ENCODE results near the gene GNG7. TPM values are rescaled to one million over a fixed set of nuclear protein-coding genes. Genes with fewer than 3 reads are reported as not detected.
"Not testable (repeated sequence)": the region's sequence is repeated elsewhere in the genome, so short reads cannot be mapped to it uniquely, and the experiment has no call there.

GNG7 gene
- total and polyA plus RNA-seq, 10 of the 15 experiments (the other 5 are each of a cell fraction or from before 2014, with no cell fraction given): 1.9 to 13.6 (median 6.5) TPM

DNA sequence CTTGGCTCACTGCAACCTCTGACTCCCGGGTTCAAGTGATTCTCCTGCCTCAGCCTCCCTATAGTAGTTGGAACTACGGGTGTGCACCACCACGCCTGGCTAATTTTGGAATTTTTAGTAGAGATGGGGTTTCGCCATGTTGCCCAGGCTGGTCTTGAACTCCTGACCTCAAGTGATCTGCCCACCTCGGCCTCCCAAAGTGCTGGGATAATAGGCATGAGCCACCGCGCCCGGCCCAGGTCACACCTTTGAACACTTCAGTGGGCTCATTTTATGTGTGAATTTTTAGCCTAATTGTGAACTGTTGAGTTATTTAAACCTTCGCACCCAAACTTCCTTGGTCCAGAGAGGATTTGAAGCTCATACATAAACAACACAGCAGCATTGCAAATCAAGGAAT is 138.9 kb downstream of the GNG7 start:
- H3K36me3 ChIP-seq (ENCODE audit: control insufficient read depth in 2 of 2, insufficient read depth in 2 of 2, low read length in 1 of 2); FAIRE-seq; H3K4me2 ChIP-seq (ENCODE audit: control insufficient read depth, insufficient read depth); H3K27me3 ChIP-seq (replicated peaks in 1 of 2; ENCODE audit: control insufficient read depth in 2 of 2, insufficient read depth in 2 of 2, low read length in 1 of 2); ATAC-seq; intact Hi-C loops (cut with micrococcal nuclease; ENCODE audit: unreplicated experiment); H3K9me3 ChIP-seq (replicated peaks; ENCODE audit: control insufficient read depth, insufficient read depth, low read length); DNase-seq (ENCODE audit: low read depth, low spot score); H4K20me1 ChIP-seq (ENCODE audit: control insufficient read depth, insufficient read depth); H3K79me2 ChIP-seq (ENCODE audit: control insufficient read depth, insufficient read depth, low read length); in situ Hi-C loops (cut with MboI); BruUV-seq (replicated peaks); H2AFZ ChIP-seq (ENCODE audit: control insufficient read depth, low read depth, low read length); H3K9ac ChIP-seq (ENCODE audit: control insufficient read depth, insufficient read depth, low read length); H3K4me3 ChIP-seq: not testable (repeated sequence)
- ChIA-PET SMC1A (ENCODE audit: uncharacterized antibody, unreplicated experiment) (interaction anchor here (0.8 to 4.0 kb wide), 5 partner anchors 17 to 85 kb away, joined by 3 to 43 read pairs (median 4); no protein-coding TSS in a partner anchor), CTCF (interaction anchor here (0.8 to 4.1 kb wide), 4 partner anchors 16 to 48 kb away, joined by 3 to 49 read pairs (median 4); no protein-coding TSS in a partner anchor), RAD21 (ENCODE audit: unreplicated experiment) (interaction anchor here (0.7 to 4.1 kb wide), 4 partner anchors 34 to 87 kb away, joined by 3 to 67 read pairs (median 4); partner anchors contain the start of gene GADD45B), POLR2A (interaction anchor here (1.0 to 3.2 kb wide), 3 partner anchors 14 to 32 kb away, joined by 3 to 30 read pairs (median 3); no protein-coding TSS in a partner anchor)
- Histone ChIP-seq H3K27ac (ENCODE audit: control insufficient read depth, insufficient read depth) (peak overlapping the region; percentile 46), H3K4me1 (ENCODE audit: control insufficient read depth, insufficient read depth, low read length) (peaks cover 17% of the 10 kb centered on the region)
- WGBS (ENCODE audit: insufficient coverage, insufficient replicate concordance, low lambda C conversion rate, missing lambda C conversion rate): 87% methylated on average over 9 of the region's 9 CpGs

GRCh38 chr19:2561895-2562294 is 140.6 kb downstream of the GNG7 start:
- FAIRE-seq (peak; percentile 79), ATAC-seq (peak; percentile 89), DNase-seq (ENCODE audit: low read depth, low spot score) (peak; percentile 92)
- BruUV-seq (replicated peaks): no TSS peak
- Histone ChIP-seq H2AFZ (ENCODE audit: control insufficient read depth, low read depth, low read length) (peak overlapping the region; percentile 46), H3K4me2 (ENCODE audit: control insufficient read depth, insufficient read depth) (peak overlapping the region; percentile 99), H3K27ac (ENCODE audit: control insufficient read depth, insufficient read depth) (peak overlapping the region; percentile 98), H3K9me3 (replicated peaks; ENCODE audit: control insufficient read depth, insufficient read depth, low read length) (no peaks in the 10 kb centered on the region), H3K4me1 (ENCODE audit: control insufficient read depth, insufficient read depth, low read length) (peaks cover 28% of the 10 kb centered on the region), H3K4me3 (peak overlapping the region; percentile 61), H3K79me2 (ENCODE audit: control insufficient read depth, insufficient read depth, low read length) (no peaks in the 10 kb centered on the region; the same call in 1 of the 2 replicates), H3K36me3 (ENCODE audit: control insufficient read depth in 2 of 2, insufficient read depth in 2 of 2, low read length in 1 of 2) (no peaks in the 10 kb centered on the region), H3K9ac (ENCODE audit: control insufficient read depth, insufficient read depth, low read length) (peak overlapping the region; percentile 94), H4K20me1 (ENCODE audit: control insufficient read depth, insufficient read depth) (no peaks in the 10 kb centered on the region), H3K27me3 (replicated peaks in 1 of 2; ENCODE audit: control insufficient read depth in 2 of 2, insufficient read depth in 2 of 2, low read length in 1 of 2) (no peaks in the 10 kb centered on the region)
- 1% methylated on average over 14 of the region's 14 CpGs for WGBS (ENCODE audit: insufficient coverage, insufficient replicate concordance, low lambda C conversion rate, missing lambda C conversion rate)
- ChIA-PET SMC1A (ENCODE audit: uncharacterized antibody, unreplicated experiment) (interaction anchor here (0.6 to 4.0 kb wide), 15 partner anchors 9 to 610 kb away, joined by 3 to 43 read pairs (median 5); partner anchors contain the start of gene GADD45B), RAD21 (ENCODE audit: unreplicated experiment) (interaction anchor here (0.6 to 4.1 kb wide), 14 partner anchors 9 to 394 kb away, joined by 3 to 67 read pairs (median 10); partner anchors contain the start of gene GADD45B), POLR2A (interaction anchor here (0.6 to 3.2 kb wide), 16 partner anchors 9 to 470 kb away, joined by 3 to 30 read pairs (median 8); partner anchors contain the start of gene GADD45B), CTCF (interaction anchor here (0.7 to 4.1 kb wide), 10 partner anchors 18 to 89 kb away, joined by 3 to 49 read pairs (median 5); partner anchors contain the start of gene GADD45B)
- in situ Hi-C loops (cut with MboI): no loop called here
- intact Hi-C loops (cut with micrococcal nuclease; ENCODE audit: unreplicated experiment): loop anchor here (1.0 kb wide), 3 partner anchors 34 to 86 kb away; partner anchors contain the start of gene GADD45B
- TF ChIP-seq CBFB (IDR thresholded peaks at IDR 0.05; ENCODE audit: low read depth): peak; percentile 88
- TF ChIP-seq POLR2AphosphoS5 (IDR thresholded peaks at IDR 0.05; ENCODE audit: low read length): 0 out of 2 replicates have a peak, but pooled peaks have one; percentile 55
- TF ChIP-seq POU2F2 (IDR thresholded peaks at IDR 0.05; ENCODE audit: borderline replicate concordance, low read depth, low read length): peak; percentile 84; the same call in 1 of the 3 replicates
- TF ChIP-seq IKZF2 (IDR thresholded peaks at IDR 0.05): peak; percentile 65 to 80; a peak in 3 of 4 replicates
- peak; percentile 86 for TF ChIP-seq PAX5 (IDR thresholded peaks at IDR 0.05; ENCODE audit: borderline replicate concordance, low read depth, low read length)
- TF ChIP-seq KAT2A (conservative IDR thresholded peaks at IDR 0.05; ENCODE audit: control insufficient read depth, low read depth, low read length): no peak
- peak; percentile 100 for TF ChIP-seq GATAD2B (conservative IDR thresholded peaks at IDR 0.05; ENCODE audit: low read depth)
- peak; percentile 59; the same call in 1 of the 2 replicates for TF ChIP-seq BMI1 (IDR thresholded peaks at IDR 0.05; ENCODE audit: borderline replicate concordance)
- TF ChIP-seq, protein P1, sequence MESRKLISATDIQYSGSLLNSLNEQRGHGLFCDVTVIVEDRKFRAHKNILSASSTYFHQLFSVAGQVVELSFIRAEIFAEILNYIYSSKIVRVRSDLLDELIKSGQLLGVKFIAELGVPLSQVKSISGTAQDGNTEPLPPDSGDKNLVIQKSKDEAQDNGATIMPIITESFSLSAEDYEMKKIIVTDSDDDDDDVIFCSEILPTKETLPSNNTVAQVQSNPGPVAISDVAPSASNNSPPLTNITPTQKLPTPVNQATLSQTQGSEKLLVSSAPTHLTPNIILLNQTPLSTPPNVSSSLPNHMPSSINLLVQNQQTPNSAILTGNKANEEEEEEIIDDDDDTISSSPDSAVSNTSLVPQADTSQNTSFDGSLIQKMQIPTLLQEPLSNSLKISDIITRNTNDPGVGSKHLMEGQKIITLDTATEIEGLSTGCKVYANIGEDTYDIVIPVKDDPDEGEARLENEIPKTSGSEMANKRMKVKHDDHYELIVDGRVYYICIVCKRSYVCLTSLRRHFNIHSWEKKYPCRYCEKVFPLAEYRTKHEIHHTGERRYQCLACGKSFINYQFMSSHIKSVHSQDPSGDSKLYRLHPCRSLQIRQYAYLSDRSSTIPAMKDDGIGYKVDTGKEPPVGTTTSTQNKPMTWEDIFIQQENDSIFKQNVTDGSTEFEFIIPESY (IDR thresholded peaks at IDR 0.05): 0 out of 2 replicates have a peak, but pooled peaks have one; percentile 63
- no peak for TF ChIP-seq RBBP5 (conservative IDR thresholded peaks at IDR 0.05)
- TF ChIP-seq HDAC2 (IDR thresholded peaks at IDR 0.05): no peak
- no peak for TF ChIP-seq NFYA (IDR thresholded peaks at IDR 0.05; ENCODE audit: borderline replicate concordance, low read depth, low read length)
- TF ChIP-seq YY1 (IDR thresholded peaks at IDR 0.05; ENCODE audit: low read depth, low read length): peak; percentile 55; the same call in 1 of the 2 replicates
- TF ChIP-seq EZH2 (IDR thresholded peaks at IDR 0.05; ENCODE audit: borderline replicate concordance, control insufficient read depth, low read depth, low read length): no peak

Measured in GM12878 (cell line).